Right lobe of liver (tissue), 4 donors: ENCODE measurements around the gene CYB561D2.

Source experiments
- CTCF ChIP-seq, 4 donors: fragments of 200-600 bp in 3 of 4; fragments of 450-650 bp in 1 of 4; IDR thresholded peaks; one replicate each; pipeline versions ENCODE4 v1.5.1 to v1.8.0; 2016 to 2022; ENCODE audit warnings: antibody characterized with exemption in 4 of 4, mild to moderate bottlenecking in 2 of 4
- POLR2A ChIP-seq: fragments of 450-650 bp; IDR thresholded peaks from one replicate; pipeline ENCODE4 v1.6.1; 2017; ENCODE audit warnings: antibody characterized with exemption, mild to moderate bottlenecking
- donor health status: DM: no; HTN: no; CAD: no.
- donor health status: DM: no; HTN: no; CAD: no.
- donor health status: DM: no; HTN: yes; CAD: no.

- TF ChIP-seq CTCF (IDR thresholded peaks at IDR 0.05) (no peak), POLR2A (no peak)
Observed at GRCh38 chr3:50372349-50372748, 21.7 kb downstream of the CYB561D2 start.
